ENCODE data around the gene ZNF784.

ZNF784 gene

DNA sequence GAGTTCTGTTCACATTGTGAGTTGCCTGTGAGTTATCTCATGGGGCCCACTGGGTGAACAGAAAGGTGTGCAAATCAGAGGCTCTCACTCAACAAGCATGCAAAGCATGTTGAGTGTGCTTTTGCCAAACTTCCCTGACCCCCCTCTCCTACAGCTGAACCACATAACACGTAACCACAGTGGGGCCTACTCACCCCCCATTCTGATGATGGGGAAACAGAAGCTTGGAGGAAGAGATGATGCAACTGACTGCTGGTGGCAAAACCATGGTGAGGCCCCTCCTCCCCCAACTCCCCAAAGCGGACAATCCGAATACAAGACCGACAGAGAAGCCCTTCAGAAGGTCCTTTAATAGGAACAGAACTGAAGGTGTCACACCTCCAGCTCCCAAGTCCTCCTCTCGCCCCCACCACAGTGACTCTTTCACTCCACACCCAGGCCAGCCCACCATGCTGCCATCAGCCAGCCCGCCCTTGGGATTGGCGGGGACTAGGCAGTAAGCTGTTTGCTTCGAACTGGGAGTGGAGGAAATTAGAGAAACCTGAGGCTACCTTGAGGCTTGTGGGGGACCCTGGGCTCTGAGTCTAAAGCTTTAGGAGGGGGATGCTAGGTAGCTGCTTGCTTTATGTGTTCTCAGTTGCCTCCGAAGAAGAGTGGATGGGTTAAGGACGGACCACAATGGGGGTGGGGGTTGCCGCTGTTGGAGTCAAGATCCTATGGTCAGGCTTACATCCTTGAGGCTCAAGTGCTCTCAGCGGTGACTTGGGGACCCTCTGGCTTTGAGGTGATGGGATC, 3.8 kb downstream of the ZNF784 start:
- peak; percentile 88 for DNase-seq

DNA sequence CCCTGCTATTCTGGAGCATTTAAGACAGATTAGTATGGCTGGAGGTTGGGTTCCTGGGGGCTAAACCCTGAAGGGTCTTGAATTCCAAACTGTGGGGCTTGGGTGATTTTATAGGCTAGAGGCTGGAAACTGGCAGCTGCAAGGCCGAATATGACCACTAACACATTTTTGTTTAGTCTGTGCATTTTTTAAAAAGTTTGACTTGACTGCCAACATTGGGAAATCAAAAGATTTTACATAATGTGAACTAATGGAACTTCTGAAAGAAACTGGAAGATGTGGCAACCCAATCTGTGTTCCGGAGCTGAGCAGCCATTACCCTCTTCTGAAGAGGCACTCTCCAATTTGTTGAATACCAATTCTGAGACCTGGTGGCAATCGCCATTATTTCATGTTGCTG, 5.1 kb downstream of the ZNF784 start:
- DNase-seq = peak; percentile 21

DNA sequence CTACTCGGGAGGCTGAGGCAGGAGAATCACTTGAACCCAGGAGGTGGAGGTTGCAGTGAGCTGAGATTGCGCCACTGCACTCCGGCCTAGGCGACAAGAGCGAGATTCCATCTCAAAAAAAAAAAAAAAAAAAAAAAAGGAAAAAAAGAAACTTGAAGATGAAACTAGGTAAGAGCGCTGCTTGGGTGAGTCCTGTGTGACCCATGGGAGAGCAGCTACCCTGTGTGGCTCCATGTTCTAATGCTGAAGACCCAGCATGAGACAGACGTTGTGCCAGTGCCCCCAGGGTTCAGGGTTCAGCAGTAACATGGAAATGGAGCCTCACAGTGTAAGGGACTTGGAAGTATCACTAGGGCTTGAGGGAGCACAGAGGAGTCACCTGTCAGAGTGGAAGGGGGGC, 5.9 kb downstream of the ZNF784 start:
- no peak for DNase-seq

DNA sequence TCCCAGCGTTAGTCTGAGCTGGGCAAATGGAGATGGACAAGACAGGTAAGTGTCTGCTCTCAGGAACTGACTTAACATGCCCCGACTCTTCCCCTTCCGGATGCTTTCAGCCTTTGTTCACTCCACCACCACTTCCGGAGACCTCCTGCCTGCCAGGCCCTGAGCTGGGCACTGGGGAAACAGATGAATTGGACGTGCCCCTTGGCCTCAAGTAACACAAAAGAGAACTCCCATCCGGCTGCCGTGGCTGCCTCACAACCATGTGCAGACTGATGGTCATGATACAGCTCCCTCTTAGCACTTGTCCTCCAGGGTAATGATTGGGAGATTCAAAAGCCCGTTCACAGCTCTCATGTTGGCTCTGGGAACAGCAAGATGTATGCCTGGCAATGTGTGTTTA, 6.9 kb downstream of the ZNF784 start:
- DNase-seq = no peak

DNA sequence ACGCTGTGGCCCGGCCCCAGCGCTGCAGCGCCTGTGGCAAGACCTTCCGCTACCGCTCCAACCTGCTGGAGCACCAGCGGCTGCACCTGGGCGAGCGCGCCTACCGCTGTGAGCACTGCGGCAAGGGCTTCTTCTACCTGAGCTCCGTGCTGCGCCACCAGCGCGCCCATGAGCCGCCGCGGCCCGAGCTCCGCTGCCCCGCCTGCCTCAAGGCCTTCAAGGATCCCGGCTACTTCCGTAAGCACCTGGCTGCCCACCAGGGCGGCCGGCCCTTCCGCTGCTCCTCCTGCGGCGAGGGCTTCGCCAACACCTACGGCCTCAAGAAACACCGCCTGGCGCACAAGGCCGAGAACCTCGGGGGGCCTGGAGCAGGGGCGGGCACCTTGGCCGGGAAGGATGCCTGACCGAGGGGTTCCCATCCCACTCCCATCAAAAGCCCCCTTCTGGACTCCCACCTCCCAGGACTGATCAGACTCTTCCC, 7.9 kb downstream of the ZNF784 start:
- no peak for DNase-seq

DNA sequence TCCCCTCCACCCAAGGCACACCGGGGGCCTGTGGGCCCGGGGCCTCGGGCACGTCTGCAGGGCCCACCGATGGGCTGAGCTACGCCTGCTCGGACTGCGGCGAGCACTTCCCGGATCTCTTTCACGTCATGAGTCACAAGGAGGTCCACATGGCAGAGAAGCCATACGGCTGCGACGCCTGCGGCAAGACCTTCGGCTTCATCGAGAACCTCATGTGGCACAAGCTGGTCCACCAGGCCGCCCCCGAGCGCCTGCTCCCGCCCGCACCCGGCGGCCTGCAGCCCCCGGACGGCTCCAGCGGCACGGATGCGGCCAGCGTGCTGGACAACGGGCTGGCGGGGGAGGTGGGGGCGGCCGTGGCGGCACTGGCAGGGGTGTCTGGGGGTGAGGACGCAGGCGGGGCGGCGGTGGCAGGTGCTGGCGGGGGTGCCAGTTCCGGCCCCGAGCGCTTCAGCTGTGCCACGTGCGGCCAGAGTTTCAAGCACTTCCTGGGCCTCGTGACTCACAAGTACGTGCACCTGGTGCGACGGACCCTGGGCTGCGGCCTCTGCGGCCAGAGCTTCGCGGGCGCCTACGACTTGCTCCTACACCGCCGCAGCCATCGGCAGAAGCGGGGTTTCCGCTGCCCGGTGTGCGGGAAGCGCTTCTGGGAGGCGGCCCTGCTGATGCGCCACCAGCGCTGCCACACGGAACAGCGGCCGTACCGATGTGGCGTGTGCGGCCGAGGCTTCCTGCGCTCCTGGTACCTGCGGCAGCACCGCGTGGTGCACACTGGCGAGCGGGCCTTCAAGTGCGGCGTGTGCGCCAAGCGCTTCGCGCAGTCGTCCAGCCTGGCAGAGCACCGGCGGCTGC, 8.6 kb downstream of the ZNF784 start:
- no peak for DNase-seq

DNA sequence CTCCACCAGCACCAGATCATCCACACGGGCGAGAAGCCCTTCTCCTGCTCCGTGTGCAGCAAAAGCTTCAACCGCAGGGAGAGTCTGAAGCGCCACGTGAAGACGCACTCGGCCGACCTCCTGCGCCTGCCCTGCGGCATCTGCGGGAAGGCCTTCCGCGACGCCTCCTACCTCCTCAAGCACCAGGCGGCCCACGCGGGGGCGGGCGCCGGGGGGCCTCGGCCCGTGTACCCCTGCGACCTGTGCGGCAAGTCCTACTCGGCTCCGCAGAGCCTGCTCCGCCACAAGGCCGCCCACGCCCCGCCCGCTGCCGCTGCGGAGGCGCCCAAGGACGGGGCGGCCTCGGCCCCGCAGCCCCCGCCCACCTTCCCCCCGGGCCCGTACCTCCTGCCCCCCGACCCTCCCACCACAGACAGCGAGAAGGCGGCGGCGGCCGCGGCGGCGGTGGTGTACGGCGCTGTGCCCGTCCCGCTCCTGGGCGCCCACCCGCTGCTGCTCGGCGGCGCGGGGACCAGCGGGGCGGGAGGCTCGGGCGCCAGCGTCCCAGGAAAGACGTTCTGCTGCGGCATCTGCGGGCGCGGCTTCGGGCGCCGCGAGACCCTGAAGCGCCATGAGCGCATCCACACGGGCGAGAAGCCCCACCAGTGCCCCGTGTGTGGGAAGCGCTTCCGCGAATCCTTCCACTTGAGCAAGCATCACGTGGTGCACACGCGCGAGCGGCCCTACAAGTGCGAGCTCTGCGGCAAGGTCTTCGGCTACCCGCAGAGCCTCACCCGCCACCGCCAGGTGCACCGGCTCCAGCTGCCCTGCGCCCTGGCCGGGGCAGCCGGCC, 9.4 kb downstream of the ZNF784 start:
- no peak for DNase-seq

DNA sequence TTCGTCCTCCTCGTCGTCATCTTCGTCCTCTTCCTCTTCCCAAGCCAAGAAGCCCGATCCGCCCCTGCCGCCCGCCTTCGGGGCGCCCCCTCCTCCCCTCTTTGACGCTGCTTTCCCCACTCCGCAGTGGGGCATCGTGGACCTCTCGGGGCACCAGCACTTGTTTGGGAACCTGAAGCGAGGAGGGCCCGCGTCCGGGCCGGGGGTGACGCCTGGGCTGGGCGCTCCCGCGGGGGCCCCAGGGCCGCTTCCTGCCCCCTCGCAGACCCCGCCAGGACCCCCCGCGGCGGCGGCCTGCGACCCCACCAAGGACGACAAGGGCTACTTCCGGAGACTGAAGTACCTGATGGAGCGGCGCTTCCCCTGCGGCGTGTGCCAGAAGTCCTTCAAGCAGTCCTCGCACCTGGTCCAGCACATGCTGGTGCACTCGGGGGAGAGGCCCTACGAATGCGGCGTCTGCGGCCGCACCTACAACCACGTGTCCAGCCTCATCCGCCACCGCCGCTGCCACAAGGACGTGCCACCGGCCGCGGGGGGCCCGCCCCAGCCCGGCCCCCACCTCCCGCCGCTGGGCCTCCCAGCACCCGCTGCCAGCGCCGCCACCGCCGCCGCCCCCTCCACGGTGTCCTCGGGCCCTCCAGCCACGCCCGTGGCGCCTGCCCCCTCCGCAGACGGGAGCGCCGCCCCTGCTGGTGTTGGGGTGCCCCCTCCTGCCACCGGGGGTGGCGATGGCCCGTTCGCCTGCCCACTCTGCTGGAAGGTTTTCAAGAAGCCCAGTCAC, 10.2 kb downstream of the ZNF784 start:
- no peak for DNase-seq

DNA sequence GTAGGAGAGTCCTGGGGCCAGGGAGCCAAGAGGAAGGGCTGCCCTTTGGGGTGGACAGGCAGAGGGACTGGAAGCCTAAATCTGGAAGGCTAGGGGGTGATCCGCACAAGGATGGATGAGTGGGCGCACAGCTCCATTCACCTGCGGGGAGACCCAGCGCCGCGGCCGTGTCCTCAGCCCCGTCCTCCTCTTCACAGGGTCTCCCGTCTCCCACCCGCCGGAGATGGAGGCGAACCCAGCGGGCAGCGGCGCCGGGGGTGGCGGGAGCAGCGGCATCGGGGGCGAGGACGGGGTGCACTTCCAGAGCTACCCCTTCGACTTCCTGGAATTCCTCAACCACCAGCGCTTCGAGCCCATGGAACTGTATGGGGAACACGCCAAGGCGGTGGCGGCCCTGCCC, 11.0 kb downstream of the ZNF784 start:
- DNase-seq = no peak

DNA sequence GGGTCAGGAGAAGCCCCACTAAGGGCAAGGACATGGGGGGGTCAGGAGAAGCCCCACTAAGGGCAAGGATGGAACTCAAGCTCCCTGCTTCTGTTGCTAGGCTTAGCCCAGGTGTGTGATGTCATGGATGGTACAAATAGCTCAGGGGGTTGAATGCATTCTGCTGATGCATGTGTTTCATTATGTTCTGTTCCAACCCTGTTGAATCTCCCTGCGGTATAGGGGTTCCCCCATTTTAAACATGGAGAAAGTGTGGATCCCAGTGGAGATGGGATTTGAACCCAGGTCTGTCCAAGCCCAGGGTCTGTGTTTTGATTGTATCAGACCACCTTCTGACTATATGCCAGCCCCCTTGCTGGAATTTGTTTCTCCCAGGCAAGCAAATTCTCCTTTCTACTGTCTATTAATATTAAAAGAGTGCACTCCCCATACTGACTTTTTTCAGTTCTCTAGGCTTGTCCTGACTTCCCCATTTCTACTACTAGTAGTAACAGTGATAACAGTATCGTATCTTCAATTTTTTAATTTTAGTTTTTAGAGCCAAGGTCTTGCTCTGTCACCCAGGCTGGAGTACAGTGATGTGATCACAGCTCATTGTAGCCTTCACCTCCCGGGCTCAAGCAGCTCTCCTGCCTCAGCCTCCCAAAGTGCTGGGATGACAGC, 12.3 kb downstream of the ZNF784 start:
- no peak for DNase-seq

DNA sequence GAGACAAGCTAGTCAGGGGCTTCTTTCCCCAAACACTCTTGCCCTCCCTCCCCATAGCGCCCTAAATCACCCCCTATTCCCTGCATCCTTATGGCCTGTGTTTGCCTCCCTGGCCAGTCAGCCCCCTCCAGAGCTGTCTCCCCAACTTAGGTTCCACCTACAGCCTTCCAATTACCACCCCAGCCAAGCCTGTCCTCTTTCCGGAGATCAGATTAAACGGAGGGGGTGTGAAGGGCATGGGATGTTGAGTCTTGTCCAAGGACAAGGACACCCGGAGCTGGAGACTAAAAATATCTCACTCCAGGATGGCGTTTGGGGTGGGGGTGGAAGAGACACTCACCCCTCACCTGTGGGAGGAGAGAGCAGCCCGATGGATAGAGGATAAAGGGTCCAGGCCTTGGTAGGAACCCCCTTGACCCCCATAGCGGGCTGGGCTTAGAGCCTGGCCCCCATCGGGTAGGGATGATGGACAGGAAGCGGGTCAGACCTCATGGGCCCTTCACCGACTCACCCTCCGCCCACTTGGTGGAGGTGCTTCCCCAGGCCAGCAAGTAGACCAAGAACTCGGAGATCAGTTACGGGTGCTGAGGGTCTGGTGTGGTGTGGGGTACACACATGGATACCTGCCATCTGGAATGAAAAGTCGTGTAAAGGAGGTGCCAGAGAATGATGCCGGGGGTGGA, 12.9 kb downstream of the ZNF784 start:
- DNase-seq = no peak

DNA sequence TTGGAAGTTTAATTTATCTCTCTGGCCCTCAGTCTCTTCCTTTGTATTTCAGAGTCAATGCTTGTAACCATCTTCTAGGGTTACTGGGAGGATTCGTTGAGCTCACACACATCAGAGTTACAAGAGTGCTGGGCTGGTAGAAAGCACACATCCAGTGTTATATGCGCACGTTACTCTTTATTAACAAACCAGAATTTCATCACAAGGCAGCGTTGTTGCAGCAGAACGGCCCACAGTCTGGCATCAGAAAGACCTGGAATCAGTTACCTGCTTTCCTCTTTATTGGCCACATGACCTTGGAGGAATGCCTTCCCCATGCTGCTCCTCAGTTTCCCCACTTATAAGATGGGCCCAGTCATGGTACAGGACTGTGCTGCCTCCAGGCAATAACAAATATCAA, 15.0 kb downstream of the ZNF784 start:
- DNase-seq = no peak

DNA sequence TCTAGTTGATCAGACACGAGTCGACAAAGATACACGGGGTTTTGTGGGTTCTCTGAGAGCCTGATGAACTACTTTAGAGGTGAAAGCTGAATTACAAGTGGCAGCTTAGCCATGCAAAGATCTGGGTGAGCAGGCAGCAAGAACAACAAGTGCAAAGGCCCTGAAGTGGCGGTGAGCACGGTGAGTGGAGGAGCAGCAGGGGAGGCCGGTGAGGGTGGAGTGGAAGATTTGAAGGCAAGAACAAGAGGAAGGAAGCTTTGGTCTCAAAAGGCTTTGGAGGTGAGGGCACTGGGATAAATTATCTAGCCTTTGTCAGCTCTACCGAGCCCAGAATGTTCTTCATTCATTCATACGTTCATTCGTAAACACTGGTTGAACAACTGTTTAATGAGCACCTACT, 17.5 kb downstream of the ZNF784 start:
- no peak for DNase-seq

DNA sequence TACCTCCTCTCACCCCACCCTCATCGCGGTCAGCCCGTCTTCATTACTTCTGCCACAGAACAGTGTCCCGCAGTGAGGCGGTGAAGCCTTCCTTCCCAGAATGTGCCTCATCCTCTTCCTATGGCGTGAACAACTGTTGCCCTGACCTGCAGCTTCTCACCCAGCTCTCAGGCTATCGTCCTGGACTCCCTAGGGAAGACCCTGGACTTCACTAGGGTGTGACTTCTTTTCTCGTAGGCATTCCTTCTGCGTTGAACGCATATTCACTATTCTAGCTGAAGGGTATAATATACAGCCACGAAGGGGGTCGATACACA, 17.9 kb downstream of the ZNF784 start:
- no peak for DNase-seq

DNA sequence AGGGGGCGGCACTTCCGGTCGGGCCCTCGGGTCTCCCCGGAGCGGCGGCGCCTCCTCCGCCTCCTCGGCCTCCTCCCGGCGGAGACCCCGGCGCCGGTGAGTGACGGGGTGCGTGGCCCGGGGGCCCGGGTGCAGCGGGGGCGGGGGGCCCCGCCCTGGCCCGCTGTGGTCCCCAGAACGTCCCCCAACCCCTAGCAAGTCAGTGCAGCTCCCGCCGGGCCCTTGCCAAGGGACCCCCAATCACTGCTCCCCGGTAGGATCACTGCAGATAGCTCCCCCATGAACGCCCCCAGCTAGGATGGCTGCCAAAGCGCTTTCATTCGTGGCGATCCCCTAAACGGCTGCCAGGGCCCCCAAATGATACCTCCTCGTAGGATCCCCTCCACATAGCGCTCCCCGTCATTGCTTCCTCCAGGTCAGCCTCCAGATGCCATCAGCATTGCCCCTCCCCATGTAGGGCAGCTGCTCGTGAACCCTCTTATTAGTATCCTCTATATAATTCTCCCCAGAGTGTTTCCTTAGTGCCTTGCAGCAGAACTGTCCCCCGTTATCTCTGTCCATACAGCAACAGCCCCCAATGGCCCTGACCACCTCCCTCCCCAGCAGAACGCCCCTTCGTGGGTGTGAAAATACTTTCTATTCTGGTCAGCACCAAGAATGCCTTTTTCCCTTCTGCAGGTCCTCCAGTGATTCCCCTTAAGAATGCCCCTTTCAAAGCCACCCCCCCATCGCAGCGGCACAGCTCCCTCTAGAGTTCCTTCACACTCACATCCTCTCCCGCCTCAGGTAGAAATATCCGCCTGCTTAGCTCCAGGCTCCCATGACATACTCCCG, 18.5 kb downstream of the ZNF784 start, which contains the start of gene ZNF865:
Gene ZNF865 (plus strand): TSS at position 11 of the 834 bp plus-strand sequence. CDS start 7,972 bp downstream, outside the sequence.
- DNase-seq = peak; percentile 85

DNA sequence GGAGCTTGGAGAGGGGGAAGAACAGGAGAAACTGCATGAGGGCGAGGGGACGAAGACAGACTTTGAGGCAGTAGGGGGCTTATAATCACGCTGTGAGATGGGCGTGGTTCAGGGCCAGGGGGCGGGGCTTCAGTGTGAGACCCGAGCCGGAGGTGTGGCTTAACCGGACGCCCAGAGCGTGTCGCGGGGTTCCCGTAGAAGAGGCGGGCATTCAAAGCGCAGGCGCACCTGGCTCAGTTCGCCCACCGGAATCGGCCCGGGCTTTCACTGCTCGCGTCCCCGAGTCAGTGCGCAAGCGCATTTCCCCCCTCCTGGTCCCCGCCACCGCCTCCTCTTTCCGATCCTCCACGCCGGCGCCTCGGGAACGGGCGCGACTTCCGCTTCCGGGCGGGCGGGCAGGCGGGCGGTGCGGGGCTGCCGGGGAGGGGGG, 19.1 kb downstream of the ZNF784 start:
- peak; percentile 98 for DNase-seq

DNA sequence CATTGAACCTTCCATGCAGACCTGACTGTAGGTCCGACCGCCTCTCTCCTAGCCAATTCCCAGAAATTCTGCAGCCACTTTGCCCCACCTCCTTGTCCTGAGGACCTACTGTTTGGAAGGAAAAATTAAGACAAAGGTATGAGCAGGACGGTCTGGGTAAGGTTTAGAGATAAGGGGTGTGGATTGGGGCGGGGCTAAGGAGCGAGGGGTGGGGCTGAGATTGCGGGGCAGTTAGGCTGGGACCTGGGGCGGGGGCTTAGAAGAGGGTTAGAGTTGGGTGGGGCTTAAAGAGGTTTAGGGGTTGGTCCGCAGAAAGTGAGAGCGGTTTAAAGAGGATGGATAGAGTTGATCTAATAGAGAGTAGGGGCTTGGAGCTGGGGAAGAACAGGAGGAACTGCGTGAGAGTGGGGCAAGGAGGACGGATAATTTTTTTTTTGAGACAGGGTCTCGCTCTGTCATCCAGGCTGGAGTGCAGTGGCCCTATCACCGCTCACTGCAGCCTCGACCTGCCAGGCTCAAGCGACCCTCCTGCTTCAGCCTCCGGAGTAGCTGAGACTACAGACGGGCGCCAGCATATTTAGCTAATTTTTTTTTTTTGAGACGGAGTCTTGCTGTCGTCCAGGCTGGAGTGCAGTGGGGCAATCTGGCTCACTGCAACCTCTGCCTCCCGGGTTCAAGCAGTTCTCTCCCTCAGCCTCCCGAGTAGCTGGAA, 20.6 kb downstream of the ZNF784 start:
- DNase-seq = no peak

DNA sequence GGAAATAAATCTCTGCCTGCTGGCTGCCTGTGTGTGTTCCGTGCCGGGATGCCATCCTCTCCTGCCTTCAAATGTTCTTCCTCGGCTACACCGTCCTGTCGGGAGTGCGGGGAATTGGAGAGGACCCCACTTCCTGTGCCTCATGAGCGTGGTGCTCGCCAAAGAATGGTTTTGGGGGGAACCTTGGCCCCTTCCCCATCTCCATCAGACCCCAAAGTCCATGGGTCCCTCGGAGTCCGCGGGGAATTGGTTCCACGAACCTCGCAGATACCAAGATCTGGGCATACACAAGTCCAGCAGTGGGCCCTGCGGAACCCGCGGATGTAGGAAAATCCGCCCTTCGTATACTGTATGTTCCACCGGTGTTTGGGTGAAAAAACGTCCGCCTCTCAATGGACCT, 21.3 kb downstream of the ZNF784 start:
- DNase-seq = no peak
